HG03558 (cell line): ENCODE data around the gene PCBP3.
"Not testable (repeated sequence)": the region's sequence is repeated elsewhere in the genome, so short reads cannot be mapped to it uniquely, and the experiment has no call there.

Source experiments
- ATAC-seq: cut with Tn5 transposase; IDR thresholded peaks from one replicate; pipeline ENCODE4 v1.9.1; 2021; ENCODE audit warnings: moderate number of reproducible peaks; ENCODE audit not compliant: unreplicated experiment; ENCODE audit errors: extremely low read depth

Gene PCBP3

GRCh38 chr21:45961408-45961807 lies 317.9 kb downstream of the PCBP3 start:
- not testable (repeated sequence) for ATAC-seq

DNA sequence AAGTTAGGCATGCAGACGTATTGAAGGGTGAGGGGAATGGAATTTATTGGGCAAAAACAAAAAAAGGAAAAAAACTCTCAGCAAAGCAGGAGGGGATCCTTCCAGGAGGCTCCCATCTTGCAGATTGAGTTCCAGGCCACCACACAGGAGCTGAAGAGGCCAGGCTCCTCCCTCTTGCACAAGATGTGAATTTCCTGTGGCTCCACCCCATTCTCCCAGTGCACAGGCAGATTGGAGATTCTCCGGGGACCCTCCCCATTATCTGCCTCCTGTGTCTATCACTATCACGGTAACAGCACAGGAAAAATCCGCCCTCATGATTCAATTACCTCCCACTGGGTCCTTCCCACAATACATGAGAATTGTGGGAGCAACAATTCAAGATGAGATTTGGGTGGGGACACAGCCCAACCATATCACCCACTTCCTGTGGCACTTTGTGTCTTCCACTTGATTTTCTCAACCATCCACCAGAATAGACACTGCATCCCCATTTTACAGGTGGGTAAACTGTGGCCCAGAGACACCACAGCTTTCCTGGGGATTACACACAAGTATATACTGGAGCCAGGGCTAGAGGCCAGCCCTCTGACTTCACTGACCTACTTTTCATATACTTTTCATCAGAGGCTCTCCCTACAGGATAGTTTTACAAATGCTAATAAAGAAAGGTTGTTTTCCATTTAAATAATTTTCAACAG lies 319.2 kb downstream of the PCBP3 start:
- ATAC-seq, result no peak

- ATAC-seq, result no peak
Measured at GRCh38 chr21:45963232-45963570, 319.7 kb downstream of the PCBP3 start.

- ATAC-seq, result no peak
Measured at GRCh38 chr21:45964649-45965048, 321.1 kb downstream of the PCBP3 start.

GRCh38 chr21:45965084-45965809 lies 321.7 kb downstream of the PCBP3 start:
- no peak for ATAC-seq

DNA sequence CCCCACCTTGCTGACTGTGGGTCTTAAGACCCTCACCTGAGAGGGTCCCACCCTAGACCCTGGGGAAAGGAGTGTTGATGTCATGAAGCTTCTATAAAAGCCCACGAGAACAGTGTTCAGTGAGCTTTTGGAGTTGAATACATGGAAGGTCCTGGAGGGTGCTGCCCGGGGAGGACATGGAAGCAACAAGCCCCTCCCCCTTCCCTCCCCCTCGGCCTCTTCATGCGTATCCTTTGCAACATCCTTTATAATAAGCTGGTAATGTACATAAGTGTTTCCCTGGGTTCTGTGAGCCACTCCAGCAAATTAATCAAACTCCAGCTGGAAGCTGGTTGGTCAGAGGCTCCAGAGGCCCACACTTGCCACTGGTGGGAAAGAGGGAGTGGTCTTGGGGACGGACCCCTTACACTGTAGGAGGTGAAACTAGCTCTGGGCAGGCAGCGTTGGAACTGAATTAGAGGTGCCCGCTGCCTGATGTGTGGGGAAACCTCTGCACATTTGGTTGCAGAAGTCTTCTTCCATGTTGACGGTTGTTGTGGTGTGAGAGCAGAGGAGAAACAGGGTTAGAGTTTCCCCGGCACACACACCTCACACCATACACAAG lies 323.4 kb downstream of the PCBP3 start:
- ATAC-seq, result no peak

GRCh38 chr21:45969921-45970673 lies 326.6 kb downstream of the PCBP3 start:
- ATAC-seq, result no peak

- no peak for ATAC-seq
Measured at GRCh38 chr21:45970674-45971615, 327.4 kb downstream of the PCBP3 start.

DNA sequence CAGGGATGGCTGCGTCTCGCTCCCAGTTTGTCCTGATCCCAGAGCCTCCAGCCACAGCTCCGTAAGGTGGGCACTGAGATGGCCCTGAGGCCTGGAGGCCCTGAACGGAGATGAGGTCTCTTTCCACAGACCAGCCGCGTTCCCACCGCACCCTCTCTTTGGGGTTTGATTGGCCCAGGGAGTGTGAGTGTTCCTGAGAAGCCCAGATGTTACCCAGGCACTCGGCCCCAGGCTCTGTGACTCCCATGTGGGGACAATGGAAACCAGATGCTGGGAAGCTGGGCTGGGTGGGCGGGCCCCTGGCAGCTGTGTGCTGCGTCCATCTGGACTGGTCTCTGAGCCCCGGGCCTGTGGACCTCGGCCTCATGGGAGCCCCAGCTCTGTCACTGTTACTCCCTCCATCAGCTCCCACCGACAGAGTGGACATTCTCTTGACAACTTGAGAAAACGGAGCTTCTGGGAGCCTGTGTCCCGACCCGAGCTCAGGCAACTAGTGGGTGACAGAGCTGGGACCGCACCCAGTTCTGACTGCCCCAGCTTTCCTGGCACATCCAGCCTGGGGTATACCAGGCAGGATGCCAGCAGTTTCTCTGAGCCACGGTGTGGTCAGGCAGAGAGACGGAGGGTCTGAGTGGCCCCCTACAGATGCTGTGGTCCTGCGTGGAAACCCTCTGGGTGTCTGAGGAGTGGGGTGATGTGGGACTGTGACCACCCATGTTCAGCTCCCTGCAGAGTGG lies 328.3 kb downstream of the PCBP3 start:
- no peak for ATAC-seq

GRCh38 chr21:45972353-45972715 lies 328.8 kb downstream of the PCBP3 start:
- ATAC-seq, result no peak

DNA sequence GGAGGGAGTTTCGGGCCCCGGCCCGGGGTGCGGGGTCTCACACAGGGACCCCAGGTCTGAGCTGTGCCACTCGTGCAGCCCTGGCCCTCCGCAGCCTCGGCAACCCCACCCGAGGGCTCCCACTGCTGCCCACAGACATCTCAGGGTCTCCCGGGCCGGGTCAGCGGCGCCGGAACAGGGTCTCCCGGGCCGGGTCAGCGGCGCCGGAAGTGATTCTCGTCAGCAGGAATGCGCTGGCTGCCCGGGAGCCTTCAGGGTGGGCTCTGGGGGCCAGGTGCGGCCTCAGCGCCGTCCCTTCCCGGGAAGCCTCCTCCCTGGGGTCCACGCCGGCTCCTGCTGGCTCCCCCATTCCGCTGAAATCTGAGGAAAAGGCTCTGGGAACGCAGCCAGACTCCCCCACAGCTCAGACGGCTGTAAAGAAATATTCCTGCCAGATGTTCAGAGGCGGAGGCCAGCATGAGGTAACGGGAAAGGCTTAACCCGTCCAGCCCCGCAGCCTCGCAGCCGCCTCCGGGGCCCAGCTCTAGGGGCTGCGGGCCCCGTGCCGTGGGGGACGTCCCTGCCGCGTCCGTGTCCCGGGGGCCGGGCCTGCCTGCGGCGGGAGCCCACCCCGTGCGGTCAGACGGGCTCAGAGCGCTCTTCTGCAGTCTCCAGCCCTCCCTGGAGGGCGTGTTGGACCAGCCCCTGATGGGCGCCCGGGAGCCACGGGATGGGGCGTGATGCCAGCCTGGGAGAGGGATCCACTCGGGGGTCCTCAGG lies 329.4 kb downstream of the PCBP3 start:
- ATAC-seq, result no peak

DNA sequence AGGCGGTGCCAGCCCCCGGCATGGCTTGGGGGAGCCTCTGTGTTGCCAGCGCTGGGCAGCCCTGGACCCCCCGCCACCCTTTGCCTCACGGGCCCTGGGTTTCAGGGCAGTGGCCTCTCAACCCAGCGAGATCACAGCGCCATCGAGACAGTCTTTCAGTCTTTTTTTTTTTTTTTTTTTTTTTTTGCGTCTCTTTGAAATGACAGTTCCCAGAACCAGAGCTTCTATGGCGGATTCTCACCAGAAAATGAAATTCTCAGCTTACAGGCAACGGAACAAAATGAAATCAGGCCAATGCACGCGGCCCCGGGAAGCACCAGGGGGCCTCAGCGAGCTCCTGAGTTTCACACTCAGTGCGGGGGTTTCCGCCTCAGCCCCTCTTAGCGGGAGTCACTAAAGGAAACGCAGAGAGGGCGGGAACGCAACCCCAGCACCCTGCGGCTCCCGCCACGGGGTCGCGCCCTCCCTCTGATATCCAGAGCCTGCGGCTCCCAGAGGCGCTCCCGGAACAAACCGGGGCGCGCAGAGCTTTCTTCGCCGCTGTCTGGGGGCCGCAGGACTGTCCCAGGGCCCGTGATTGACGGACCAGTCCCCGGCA lies 330.0 kb downstream of the PCBP3 start:
- ATAC-seq, result no peak

- ATAC-seq, result no peak
Measured at GRCh38 chr21:45974073-45975019, 330.8 kb downstream of the PCBP3 start.

GRCh38 chr21:45975020-45975666 lies 331.6 kb downstream of the PCBP3 start:
- ATAC-seq, result no peak

DNA sequence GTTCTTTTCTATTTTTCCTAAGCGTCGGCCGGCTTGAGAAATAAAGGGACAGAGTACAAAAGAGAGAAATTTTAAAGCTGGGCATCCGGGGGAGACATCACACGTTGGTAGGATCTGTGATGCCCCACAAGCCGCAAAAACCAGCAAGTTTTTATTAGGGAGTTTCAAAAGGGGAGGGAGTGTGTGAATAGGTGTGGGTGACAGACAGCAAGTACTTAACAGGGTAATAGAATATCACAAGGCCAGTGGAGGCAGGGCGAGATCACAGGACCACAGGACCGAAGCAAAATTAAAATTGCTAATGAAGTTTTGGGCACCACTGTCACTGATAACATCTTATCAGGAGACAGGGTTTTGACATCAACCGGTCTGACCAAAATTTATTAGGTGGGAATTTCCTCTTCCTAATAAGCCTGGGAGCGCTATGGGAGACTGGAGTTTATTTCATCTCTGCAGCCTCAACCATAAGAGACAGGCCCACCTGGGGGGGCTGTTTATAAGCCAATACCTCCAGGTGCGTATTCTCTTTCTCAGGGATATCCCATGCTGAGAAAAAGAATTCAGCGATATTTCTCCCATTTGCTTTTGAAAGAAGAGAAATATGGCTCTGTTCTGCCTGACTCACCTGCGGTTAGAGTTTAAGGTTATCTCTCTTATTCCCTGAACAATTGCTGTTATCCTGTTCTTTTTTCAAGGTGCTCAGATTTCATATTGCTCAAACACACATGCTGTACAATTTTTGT lies 332.3 kb downstream of the PCBP3 start:
- not testable (repeated sequence) for ATAC-seq
